HT-29 (cell line): ENCODE results near the gene NUP62. TPM values are rescaled to one million over a fixed set of nuclear protein-coding genes. Genes with fewer than 3 reads are reported as not detected.
A peak's percentile ranks its signal among the peaks of the same experiment; 100 is the strongest.
"Not testable (repeated sequence)": the region's sequence is repeated elsewhere in the genome, so short reads cannot be mapped to it uniquely, and the experiment has no call there.

Experiments
- DNase-seq: peaks from one replicate; pipeline ENCODE4 v3.0.0-alpha.2; 2015; ENCODE audit warnings: low spot score
- total RNA-seq: library from RNA; depleted of rRNA; stranded (reverse); fragments of >200 nt; shearing (Covaris generic); gene quantifications from 2 replicates; pipeline ENCODE4 v1.2.3, GENCODE V29; 2014

NUP62 gene
- total RNA-seq, 1 experiment from 2014 or later = 133 TPM

- DNase-seq = no peak
Measured at GRCh38 chr19:49952479-49952836, 23.2 kb upstream of the NUP62 start.

GRCh38 chr19:49951806-49952478, 22.6 kb upstream of the NUP62 start:
- no peak for DNase-seq

- no peak for DNase-seq
Measured at GRCh38 chr19:49950956-49951526, 21.7 kb upstream of the NUP62 start.

GRCh38 chr19:49950590-49950948, 21.3 kb upstream of the NUP62 start:
- DNase-seq = no peak

- no peak for DNase-seq
Measured at GRCh38 chr19:49949742-49950589, 20.7 kb upstream of the NUP62 start.

- DNase-seq = no peak
Measured at GRCh38 chr19:49946415-49946814, 17.1 kb upstream of the NUP62 start.

GRCh38 chr19:49944567-49944966, 15.3 kb upstream of the NUP62 start:
- DNase-seq = not testable (repeated sequence)

- DNase-seq = no peak
Measured at GRCh38 chr19:49940482-49940791, 11.1 kb upstream of the NUP62 start.

- peak; percentile 26 for DNase-seq
Measured at GRCh38 chr19:49939721-49940481, 10.6 kb upstream of the NUP62 start.

- DNase-seq = no peak
Measured at GRCh38 chr19:49938662-49939061, 9.4 kb upstream of the NUP62 start.

- peak; percentile 95 for DNase-seq
Measured at GRCh38 chr19:49937750-49938381, 8.6 kb upstream of the NUP62 start.

- DNase-seq = no peak
Measured at GRCh38 chr19:49936549-49936948, 7.2 kb upstream of the NUP62 start.

GRCh38 chr19:49933643-49934042, 4.3 kb upstream of the NUP62 start:
- DNase-seq = no peak

GRCh38 chr19:49932731-49933131, 3.4 kb upstream of the NUP62 start:
- DNase-seq = no peak

- no peak for DNase-seq
Measured at GRCh38 chr19:49932041-49932451, 2.7 kb upstream of the NUP62 start.

GRCh38 chr19:49931293-49932040, 2.2 kb upstream of the NUP62 start:
- DNase-seq = no peak

GRCh38 chr19:49930483-49931011, 1.2 kb upstream of the NUP62 start:
- no peak for DNase-seq

GRCh38 chr19:49929611-49930482, 543 bp upstream of the NUP62 start:
- DNase-seq = peak; percentile 99

- DNase-seq = no peak
Measured at GRCh38 chr19:49927526-49928264, 1.6 kb downstream of the NUP62 start.
